Measurements from ENCODE around the gene ACLY. TPM values are rescaled to one million over a fixed set of nuclear protein-coding genes. Genes with fewer than 3 reads are reported as not detected.

Gene ACLY
- total and polyA plus RNA-seq, 2 of the 13 experiments (the other 11 are each of a cell fraction or from before 2014, with no cell fraction given), result 111 to 218 TPM

- TF ChIP-seq, protein P1, sequence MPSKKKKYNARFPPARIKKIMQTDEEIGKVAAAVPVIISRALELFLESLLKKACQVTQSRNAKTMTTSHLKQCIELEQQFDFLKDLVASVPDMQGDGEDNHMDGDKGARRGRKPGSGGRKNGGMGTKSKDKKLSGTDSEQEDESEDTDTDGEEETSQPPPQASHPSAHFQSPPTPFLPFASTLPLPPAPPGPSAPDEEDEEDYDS (CRISPR knock-in tag; IDR thresholded peaks at IDR 0.05), result 0 out of 2 replicates have a peak, but pooled peaks have one; percentile 16
- TF ChIP-seq, protein P2, sequence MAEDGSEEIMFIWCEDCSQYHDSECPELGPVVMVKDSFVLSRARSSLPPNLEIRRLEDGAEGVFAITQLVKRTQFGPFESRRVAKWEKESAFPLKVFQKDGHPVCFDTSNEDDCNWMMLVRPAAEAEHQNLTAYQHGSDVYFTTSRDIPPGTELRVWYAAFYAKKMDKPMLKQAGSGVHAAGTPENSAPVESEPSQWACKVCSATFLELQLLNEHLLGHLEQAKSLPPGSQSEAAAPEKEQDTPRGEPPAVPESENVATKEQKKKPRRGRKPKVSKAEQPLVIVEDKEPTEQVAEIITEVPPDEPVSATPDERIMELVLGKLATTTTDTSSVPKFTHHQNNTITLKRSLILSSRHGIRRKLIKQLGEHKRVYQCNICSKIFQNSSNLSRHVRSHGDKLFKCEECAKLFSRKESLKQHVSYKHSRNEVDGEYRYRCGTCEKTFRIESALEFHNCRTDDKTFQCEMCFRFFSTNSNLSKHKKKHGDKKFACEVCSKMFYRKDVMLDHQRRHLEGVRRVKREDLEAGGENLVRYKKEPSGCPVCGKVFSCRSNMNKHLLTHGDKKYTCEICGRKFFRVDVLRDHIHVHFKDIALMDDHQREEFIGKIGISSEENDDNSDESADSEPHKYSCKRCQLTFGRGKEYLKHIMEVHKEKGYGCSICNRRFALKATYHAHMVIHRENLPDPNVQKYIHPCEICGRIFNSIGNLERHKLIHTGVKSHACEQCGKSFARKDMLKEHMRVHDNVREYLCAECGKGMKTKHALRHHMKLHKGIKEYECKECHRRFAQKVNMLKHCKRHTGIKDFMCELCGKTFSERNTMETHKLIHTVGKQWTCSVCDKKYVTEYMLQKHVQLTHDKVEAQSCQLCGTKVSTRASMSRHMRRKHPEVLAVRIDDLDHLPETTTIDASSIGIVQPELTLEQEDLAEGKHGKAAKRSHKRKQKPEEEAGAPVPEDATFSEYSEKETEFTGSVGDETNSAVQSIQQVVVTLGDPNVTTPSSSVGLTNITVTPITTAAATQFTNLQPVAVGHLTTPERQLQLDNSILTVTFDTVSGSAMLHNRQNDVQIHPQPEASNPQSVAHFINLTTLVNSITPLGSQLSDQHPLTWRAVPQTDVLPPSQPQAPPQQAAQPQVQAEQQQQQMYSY (CRISPR knock-in tag; IDR thresholded peaks at IDR 0.05), result no peak
- peak; percentile 87 for TF ChIP-seq ZNF770 (CRISPR knock-in tag; IDR thresholded peaks at IDR 0.05)
- peak; percentile 93 for TF ChIP-seq ZNF18 (CRISPR knock-in tag; IDR thresholded peaks at IDR 0.05; ENCODE audit: insufficient replicate concordance)
- no peak for TF ChIP-seq SKI (IDR thresholded peaks at IDR 0.05; ENCODE audit: partially characterized antibody)
- no peak for TF ChIP-seq POLR2G (IDR thresholded peaks at IDR 0.05; ENCODE audit: low read depth, low read length)
- no peak for TF ChIP-seq ZNF335 (CRISPR knock-in tag; IDR thresholded peaks at IDR 0.05)
- no peak for TF ChIP-seq FOXP1 (IDR thresholded peaks at IDR 0.05)
- peak; percentile 61; the same call in 1 of the 2 replicates for TF ChIP-seq FOXP1 (CRISPR knock-in tag; IDR thresholded peaks at IDR 0.05)
- TF ChIP-seq MAFG (CRISPR knock-in tag; IDR thresholded peaks at IDR 0.05), result no peak
- peak; percentile 26 for TF ChIP-seq MED1 (CRISPR knock-in tag; IDR thresholded peaks at IDR 0.05)
- no peak for TF ChIP-seq KAT2B (IDR thresholded peaks at IDR 0.05; ENCODE audit: borderline replicate concordance, low read depth, low read length)
- no peak for TF ChIP-seq NFE2 (CRISPR knock-in tag; IDR thresholded peaks at IDR 0.05)
- no peak for TF ChIP-seq HOXD1 (CRISPR knock-in tag; IDR thresholded peaks at IDR 0.05)
- TF ChIP-seq HNRNPLL (IDR thresholded peaks at IDR 0.05; ENCODE audit: low read depth, low read length, poor library complexity, severe bottlenecking), result no peak
- no peak for TF ChIP-seq ZBTB20 (CRISPR knock-in tag; IDR thresholded peaks at IDR 0.05; ENCODE audit: borderline replicate concordance, low read depth)
- peak; percentile 65 for TF ChIP-seq RARA (CRISPR knock-in tag; IDR thresholded peaks at IDR 0.05)
- TF ChIP-seq ZFY (CRISPR knock-in tag; IDR thresholded peaks at IDR 0.05), result 0 out of 2 replicates have a peak, but pooled peaks have one; percentile 15
- TF ChIP-seq PBX3 (CRISPR knock-in tag; IDR thresholded peaks at IDR 0.05; ENCODE audit: borderline replicate concordance), result no peak
- peak; percentile 11; the same call in 1 of the 2 replicates for TF ChIP-seq HDAC2 (CRISPR knock-in tag; IDR thresholded peaks at IDR 0.05)
- no peak for TF ChIP-seq KDM5A (IDR thresholded peaks at IDR 0.05; ENCODE audit: borderline replicate concordance, low read length)
Measured at GRCh38 chr17:41891135-41892020, 27.4 kb downstream of the ACLY start (continued).

Data from HepG2 (cell line).